Subcutaneous abdominal adipose tissue (tissue), 5 donors: ENCODE results near the gene MSI2.

Experiments
- H3K27ac ChIP-seq: one replicate; pipeline ENCODE4 v1.7.0; 2013; ENCODE audit warnings: low read depth, mild to moderate bottlenecking, inconsistent platforms, low read length, moderate library complexity
- H3K27me3 ChIP-seq, 5 donors: one replicate each; pipeline ENCODE4 v1.7.0; 2013; ENCODE audit warnings: low read length in 5 of 5, inconsistent platforms in 1 of 5; ENCODE audit not compliant: control insufficient read depth in 5 of 5, insufficient read depth in 4 of 5
- H3K36me3 ChIP-seq, 5 donors: one replicate each; pipeline ENCODE4 v1.7.0; 2013; ENCODE audit warnings: low read length in 5 of 5; ENCODE audit not compliant: control insufficient read depth in 5 of 5, insufficient read depth in 5 of 5
- H3K4me1 ChIP-seq, 5 donors: one replicate each; pipeline ENCODE4 v1.7.0; 2013; ENCODE audit warnings: low read length in 5 of 5, mild to moderate bottlenecking in 3 of 5, moderate library complexity in 1 of 5; ENCODE audit not compliant: control insufficient read depth in 5 of 5, insufficient read depth in 5 of 5
- H3K4me3 ChIP-seq, 5 donors: one replicate each; pipeline ENCODE4 v1.7.0; 2013; ENCODE audit warnings: low read length in 5 of 5, low read depth in 1 of 5
- H3K9ac ChIP-seq, 5 donors: one replicate each; pipeline ENCODE4 v1.7.0; 2013; ENCODE audit warnings: low read length in 5 of 5, mild to moderate bottlenecking in 4 of 5, moderate library complexity in 3 of 5
- H3K9me3 ChIP-seq, 5 donors: one replicate each; pipeline ENCODE4 v1.7.0; 2013; ENCODE audit warnings: low read length in 5 of 5; ENCODE audit not compliant: control insufficient read depth in 5 of 5
- donor health status: healthy.
- donor health status: healthy.
- donor health status: healthy.
- donor health status: healthy.
- donor health status: healthy.

The MSI2 gene

DNA sequence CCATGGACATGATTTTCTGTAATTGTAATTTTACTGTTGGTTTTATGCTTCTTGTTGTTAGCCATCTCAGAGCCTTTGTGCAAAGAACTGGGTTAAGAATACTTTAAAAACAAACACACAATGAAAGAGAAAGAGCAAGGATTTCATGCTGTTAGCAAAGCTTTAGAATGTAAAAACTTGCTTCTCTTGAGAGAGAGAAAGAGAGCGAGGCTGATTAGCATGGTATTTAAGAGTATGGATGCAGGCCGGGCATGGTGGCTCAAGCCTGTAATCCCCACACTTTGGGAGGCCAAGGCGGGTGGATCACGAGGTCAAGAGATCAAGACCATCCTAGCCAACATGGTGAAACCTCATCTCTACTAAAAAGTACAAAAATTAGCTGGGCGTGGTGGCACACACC lies 76.2 kb downstream of the MSI2 start:
- Histone ChIP-seq H3K9ac (no peak overlapping the region), H3K4me1 (peaks cover 0 to 13% (median 11%) of the 10 kb centered on the region in 5 donors), H3K9me3 (no peaks in the 10 kb centered on the region), H3K27ac (no peak overlapping the region), H3K4me3 (no peak overlapping the region), H3K36me3 (no peaks in the 10 kb centered on the region), H3K27me3 (no peaks in the 10 kb centered on the region)

DNA sequence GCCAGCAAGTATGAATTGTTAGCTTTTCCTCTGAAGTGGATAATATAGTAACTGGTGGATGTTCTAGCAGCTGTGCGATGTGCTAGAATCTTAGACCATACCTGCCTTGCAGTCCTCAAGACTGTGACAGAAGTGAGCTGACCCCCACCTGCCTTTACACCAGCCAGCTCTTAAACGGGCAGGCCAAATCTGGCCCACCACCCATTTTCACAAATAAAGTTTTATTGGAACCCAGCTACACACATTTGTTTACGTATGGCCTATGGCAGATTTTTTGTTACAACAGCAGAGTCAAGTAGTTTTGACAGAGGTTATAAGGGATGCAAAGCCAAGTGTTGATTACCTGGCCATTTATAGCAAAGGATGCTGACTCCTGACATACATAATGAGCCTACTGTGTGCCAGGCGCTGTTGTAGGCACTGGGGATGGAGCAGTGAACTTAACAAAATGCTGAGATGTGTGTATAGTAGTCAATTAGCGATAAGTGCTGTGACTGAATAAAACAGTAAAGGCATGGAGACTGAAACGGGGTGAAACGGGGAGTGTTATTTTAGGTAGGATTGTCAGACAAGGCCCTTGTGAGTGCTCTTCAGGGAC lies 79.0 kb downstream of the MSI2 start:
- Histone ChIP-seq H3K4me3 (no peak overlapping the region), H3K27ac (no peak overlapping the region), H3K9ac (no peak overlapping the region), H3K27me3 (no peaks in the 10 kb centered on the region), H3K36me3 (no peaks in the 10 kb centered on the region), H3K4me1 (peaks cover 0 to 2% (median 0%) of the 10 kb centered on the region in 5 donors), H3K9me3 (no peaks in the 10 kb centered on the region)

DNA sequence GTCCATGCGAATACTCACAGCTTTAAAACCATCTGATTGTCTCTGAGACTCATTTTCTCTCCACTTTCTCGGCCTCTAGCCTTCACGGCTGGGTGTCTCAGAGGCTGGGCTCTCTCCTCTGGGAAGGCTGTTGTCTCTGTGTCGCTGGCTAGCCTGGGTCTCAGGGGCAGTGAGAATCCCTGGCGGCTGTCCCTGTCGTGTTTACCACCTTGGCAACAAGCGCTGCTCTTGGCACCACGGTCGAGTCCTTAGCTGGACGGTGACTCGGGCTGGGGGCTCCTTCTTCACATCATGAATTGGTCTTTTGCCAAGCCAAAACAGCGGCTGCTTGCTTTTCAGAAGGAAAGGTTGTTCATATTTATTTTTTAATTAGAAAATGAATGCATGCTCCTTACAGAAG lies 81.1 kb downstream of the MSI2 start:
- H3K4me3 ChIP-seq = no peak overlapping the region
- H3K27ac ChIP-seq = no peak overlapping the region
- no peaks in the 10 kb centered on the region for H3K36me3 ChIP-seq
- no peaks in the 10 kb centered on the region for H3K9me3 ChIP-seq
- no peak overlapping the region for H3K9ac ChIP-seq
- no peaks in the 10 kb centered on the region for H3K27me3 ChIP-seq
- peaks cover 0 to 13% (median 6%) of the 10 kb centered on the region in 5 donors for H3K4me1 ChIP-seq

DNA sequence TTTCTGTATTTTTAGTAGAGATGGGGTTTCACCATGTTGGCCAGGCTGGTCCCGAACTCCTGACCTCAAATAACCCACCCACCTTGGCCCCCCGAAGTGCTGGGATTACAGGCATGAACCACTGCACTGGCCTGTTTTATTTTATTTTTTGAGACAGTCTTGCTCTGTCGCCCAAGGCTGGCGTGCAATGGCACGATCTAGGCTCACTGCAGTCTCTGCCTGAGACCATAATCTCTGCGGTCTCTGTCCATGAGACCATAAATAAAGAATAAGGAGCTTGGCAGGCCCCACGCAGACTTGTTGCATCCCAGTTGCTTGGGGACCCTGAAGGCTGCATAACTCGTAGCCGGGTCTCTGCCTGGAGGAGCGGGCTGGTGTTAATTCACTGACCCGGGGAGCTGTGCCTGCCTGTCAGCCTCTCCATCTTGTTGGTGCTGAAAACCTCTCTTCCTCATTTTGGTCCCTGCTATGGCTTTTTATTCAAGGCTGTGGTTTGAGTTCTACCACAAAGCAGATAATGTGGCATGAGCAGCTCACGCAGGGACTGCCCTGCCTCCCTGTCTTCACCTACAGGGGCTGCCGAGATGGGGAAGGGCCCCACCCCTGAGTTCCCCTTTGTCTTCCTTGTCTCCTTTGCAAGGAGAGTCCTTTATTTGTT lies 82.1 kb downstream of the MSI2 start:
- H3K9me3 ChIP-seq = no peaks in the 10 kb centered on the region
- peaks cover 0 to 22% (median 10%) of the 10 kb centered on the region in 5 donors for H3K4me1 ChIP-seq
- no peak overlapping the region for H3K4me3 ChIP-seq
- no peak overlapping the region for H3K9ac ChIP-seq
- no peaks in the 10 kb centered on the region for H3K36me3 ChIP-seq
- H3K27ac ChIP-seq = no peak overlapping the region
- no peaks in the 10 kb centered on the region for H3K27me3 ChIP-seq

DNA sequence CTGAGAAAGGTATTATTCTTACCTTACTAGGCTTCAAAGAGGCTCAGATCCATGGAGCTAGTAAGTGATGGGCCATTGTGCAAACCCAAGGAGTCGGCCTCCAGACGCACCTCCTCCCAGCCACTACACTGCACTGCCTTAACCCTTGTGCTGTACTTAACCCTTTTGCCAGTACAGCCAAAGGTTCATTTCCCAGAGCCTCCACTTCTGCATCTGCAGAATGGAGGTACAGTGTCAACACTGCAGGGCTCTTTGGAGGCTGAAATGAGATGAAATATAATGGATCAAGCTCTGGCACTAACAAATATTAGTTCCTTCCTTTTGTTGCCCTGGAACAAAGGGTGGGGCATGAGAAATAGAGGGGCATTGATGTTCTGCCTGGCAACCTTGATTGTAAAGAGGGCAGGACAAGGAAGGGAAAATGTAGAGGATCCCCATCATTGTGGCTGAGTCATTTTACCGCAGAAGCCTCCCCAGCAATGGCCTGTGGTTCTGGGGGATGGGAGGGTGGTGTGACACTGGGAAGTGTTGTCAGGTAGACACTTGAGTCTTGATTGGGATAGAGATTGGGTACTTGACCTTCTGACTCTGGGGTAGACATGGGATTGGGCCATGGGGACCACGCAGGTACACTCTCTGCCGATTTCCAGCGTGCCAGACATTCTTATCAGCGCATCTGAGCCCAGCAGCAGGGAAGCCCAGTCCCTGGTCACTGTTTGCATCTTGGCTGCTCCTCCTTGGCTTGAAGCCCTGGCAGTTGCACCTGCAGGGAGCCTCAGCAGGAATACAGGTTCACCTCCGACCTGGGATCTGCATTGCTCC lies 84.0 kb downstream of the MSI2 start:
- Histone ChIP-seq H3K36me3 (no peaks in the 10 kb centered on the region), H3K27ac (no peak overlapping the region), H3K27me3 (no peaks in the 10 kb centered on the region), H3K4me1 (peaks cover 0 to 26% (median 10%) of the 10 kb centered on the region in 5 donors), H3K4me3 (no peak overlapping the region), H3K9me3 (no peaks in the 10 kb centered on the region), H3K9ac (no peak overlapping the region)

DNA sequence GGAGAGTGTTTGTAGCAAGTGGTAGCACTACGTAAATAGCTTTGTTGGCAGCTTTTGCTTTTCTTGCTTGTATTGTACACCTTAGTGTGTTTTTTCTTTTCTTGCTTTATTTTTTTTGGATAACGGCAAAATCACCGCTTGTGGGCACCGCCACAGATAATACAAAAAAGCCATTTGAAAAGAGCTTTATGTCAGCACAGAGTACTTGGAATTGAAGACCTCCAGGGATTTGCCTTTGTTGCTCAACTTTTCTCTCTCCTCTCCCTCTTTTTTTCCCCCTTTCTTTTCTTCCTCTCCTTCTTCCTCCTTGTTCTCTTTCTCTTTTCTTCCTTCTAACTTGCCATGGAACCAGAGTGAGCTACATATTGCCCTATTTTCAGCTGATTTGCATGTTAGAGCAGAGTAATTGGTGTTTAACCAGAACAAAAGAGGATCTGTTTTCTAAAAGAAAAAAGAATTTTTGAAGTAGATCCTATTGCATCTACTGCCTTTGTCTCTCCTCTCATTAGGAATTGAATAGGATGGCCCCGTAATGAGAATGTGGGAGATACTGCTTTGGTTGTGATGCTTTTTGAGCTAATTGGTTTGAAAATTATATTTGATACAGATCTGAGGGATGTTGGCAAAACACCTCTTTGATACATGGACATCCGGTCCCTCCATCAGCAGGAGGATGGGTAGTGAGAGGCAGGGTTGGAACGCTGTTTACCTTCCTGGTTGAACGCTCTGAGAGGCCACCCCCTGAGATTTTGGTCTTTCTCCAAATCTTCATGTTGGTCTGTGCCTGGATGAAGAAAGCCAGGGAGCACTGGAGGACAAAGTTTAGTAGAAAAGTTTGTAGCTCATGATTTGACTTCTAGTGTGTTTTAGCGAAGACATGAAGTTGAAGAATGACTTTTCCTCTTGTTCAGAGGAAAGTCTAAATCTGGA lies 85.6 kb downstream of the MSI2 start:
- Histone ChIP-seq H3K27ac (no peak overlapping the region), H3K4me1 (peaks cover 0 to 26% (median 10%) of the 10 kb centered on the region in 5 donors), H3K9ac (no peak overlapping the region), H3K9me3 (no peaks in the 10 kb centered on the region), H3K27me3 (no peaks in the 10 kb centered on the region), H3K36me3 (no peaks in the 10 kb centered on the region), H3K4me3 (no peak overlapping the region)

DNA sequence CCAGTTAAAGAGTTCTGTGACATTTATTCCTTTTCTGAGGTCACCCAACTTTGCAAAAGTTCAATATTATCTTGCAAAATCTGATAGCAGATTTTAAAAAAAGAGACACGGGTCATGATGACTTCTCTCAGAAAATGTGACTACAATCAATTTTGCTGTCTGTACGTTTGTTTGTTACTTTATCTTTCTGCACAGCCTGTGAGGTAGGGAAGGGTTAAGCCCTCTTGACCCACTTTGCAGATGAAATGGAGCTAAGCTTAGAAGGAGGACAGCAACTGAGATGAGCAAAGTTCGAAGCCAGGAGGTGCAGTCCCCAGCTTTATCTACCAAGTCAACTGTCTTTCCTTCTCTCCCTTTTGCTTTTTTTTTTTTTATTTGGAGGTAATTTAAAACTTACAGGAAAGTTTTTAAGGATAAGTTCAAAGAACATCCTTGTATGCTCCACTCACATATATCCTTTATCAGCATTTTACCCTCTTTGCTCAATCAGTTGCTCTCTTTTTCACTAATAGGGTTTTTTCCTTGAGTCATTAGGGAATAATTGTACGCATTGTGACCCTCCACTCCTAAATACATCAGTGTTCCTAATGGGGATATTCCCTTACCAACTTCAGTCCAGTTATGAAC lies 86.8 kb downstream of the MSI2 start:
- Histone ChIP-seq H3K4me1 (peaks cover 0 to 26% (median 10%) of the 10 kb centered on the region in 5 donors), H3K4me3 (no peak overlapping the region), H3K36me3 (peaks cover 0 to 4% (median 4%) of the 10 kb centered on the region in 5 donors), H3K9ac (no peak overlapping the region), H3K27ac (no peak overlapping the region), H3K27me3 (no peaks in the 10 kb centered on the region), H3K9me3 (no peaks in the 10 kb centered on the region)

DNA sequence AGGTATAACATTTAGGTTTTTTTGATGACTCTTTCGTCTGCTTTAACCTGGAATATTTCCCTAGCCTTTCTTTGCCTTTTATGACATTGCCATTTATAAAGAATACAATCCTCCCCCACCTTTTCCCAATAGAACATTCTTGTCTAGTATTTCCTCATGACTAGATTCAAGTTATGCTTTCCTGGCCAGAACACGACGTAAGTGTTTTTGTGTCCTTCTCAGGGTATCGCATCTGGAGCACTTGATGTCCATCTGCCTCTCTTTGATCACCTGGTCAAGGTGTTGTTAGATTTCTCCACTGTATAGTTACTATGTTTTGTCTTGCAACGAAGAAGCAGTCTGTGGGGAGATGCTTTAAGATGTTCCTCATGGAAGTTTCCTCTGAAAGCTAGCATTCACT lies 87.4 kb downstream of the MSI2 start:
- no peaks in the 10 kb centered on the region for H3K27me3 ChIP-seq
- H3K27ac ChIP-seq = no peak overlapping the region
- H3K9me3 ChIP-seq = no peaks in the 10 kb centered on the region
- peaks cover 0 to 6% (median 4%) of the 10 kb centered on the region in 5 donors for H3K36me3 ChIP-seq
- no peak overlapping the region for H3K9ac ChIP-seq
- no peak overlapping the region for H3K4me3 ChIP-seq
- peaks cover 0 to 26% (median 10%) of the 10 kb centered on the region in 5 donors for H3K4me1 ChIP-seq

DNA sequence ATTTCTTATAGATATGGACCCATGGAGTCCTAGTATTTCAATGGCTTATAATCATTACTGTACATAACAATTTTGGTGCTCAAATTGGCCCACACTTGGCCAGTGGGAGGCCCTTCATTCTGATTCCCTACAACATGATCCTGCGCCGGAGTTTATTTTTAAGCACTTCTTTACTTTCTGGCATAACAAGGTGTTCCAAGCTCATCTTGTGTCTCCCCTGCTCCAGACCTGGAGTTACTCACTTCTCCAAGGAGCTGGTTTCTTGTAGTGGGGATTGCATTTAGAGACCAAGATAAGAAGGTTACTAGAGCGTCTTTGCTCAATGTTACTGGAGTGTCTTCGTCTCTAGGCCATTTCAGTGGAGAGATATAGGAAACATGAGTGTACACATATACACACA lies 87.9 kb downstream of the MSI2 start:
- no peaks in the 10 kb centered on the region for H3K27me3 ChIP-seq
- no peak overlapping the region for H3K27ac ChIP-seq
- H3K36me3 ChIP-seq = peaks cover 0 to 6% (median 4%) of the 10 kb centered on the region in 5 donors
- no peak overlapping the region for H3K4me3 ChIP-seq
- no peak overlapping the region for H3K9ac ChIP-seq
- H3K9me3 ChIP-seq = no peaks in the 10 kb centered on the region
- peaks cover 0 to 26% (median 10%) of the 10 kb centered on the region in 5 donors for H3K4me1 ChIP-seq
